ENCODE results near the gene SP2. TPM values are rescaled to one million over a fixed set of nuclear protein-coding genes. Genes with fewer than 3 reads are reported as not detected.

The SP2 gene
- total and polyA plus RNA-seq, 3 experiments from 2014 or later: 13.4 to 22.1 (median 21.5) TPM

- ChIA-PET CTCF (interaction anchor here (0.8 to 12.7 kb wide), 2 partner anchors 39 to 62 kb away, joined by 3 to 314 read pairs; partner anchors contain the start of genes SCRN2 and SP6), POLR2A (no interaction called here)
- H3K27me3 ChIP-seq (ENCODE audit: insufficient read depth, low read length, poor library complexity, severe bottlenecking): no peaks in the 10 kb centered on the region
- no peaks in the 10 kb centered on the region for H3K36me3 ChIP-seq (ENCODE audit: insufficient read depth, low read length)
- peak in 2 of 5 donors; percentile 2 to 34 for DNase-seq
- H3K9me3 Mint-ChIP-seq: no peaks in the 10 kb centered on the region
- H3K4me3 ChIP-seq (ENCODE audit: low read length): peak overlapping the region; percentile 39
- no peak overlapping the region for H3K27ac ChIP-seq (ENCODE audit: low read depth, low read length)
- H3K4me3 Mint-ChIP-seq: peak overlapping the region in 3 of 7 donors; percentile 23 to 44 (median 44)
- H3K4me1 Mint-ChIP-seq: peaks cover 13 to 25% (median 22%) of the 10 kb centered on the region in 3 donors
- peak overlapping the region in 1 of 8 donors; percentile 38 for H3K27ac Mint-ChIP-seq
- no peaks in the 10 kb centered on the region for H3K9me3 ChIP-seq (ENCODE audit: low read length)
- peaks cover 15 to 19% of the 10 kb centered on the region in 2 donors for H3K27me3 Mint-ChIP-seq
- H3K4me1 ChIP-seq (ENCODE audit: insufficient read depth, low read length): peaks cover 38% of the 10 kb centered on the region
- no peaks in the 10 kb centered on the region for H3K36me3 Mint-ChIP-seq
Observed at GRCh38 chr17:47884905-47885730, 10.9 kb upstream of the SP2 start.

GRCh38 chr17:47888293-47888692 is 7.7 kb upstream of the SP2 start:
- Mint-ChIP-seq H3K36me3 (no peaks in the 10 kb centered on the region), H3K27ac (peak overlapping the region in 1 of 8 donors; percentile 31), H3K4me3 (no peak overlapping the region), H3K27me3 (peaks cover 1 to 6% of the 10 kb centered on the region in 2 donors), H3K4me1 (peaks cover 13 to 20% (median 17%) of the 10 kb centered on the region in 3 donors), H3K9me3 (no peaks in the 10 kb centered on the region)
- DNase-seq: no peak
- Histone ChIP-seq H3K4me3 (ENCODE audit: low read length) (no peak overlapping the region), H3K27me3 (ENCODE audit: insufficient read depth, low read length, poor library complexity, severe bottlenecking) (no peaks in the 10 kb centered on the region), H3K4me1 (ENCODE audit: insufficient read depth, low read length) (peaks cover 27% of the 10 kb centered on the region), H3K9me3 (ENCODE audit: low read length) (no peaks in the 10 kb centered on the region), H3K27ac (ENCODE audit: low read depth, low read length) (no peak overlapping the region), H3K36me3 (ENCODE audit: insufficient read depth, low read length) (no peaks in the 10 kb centered on the region)
- CTCF ChIA-PET: interaction anchor here (1.7 to 12.7 kb wide), 3 partner anchors 42 to 66 kb away, joined by 4 to 314 read pairs (median 10); partner anchors contain the start of genes OSBPL7, SCRN2 and SP6
- POLR2A ChIA-PET: no interaction called here

- no peaks in the 10 kb centered on the region for H3K27me3 ChIP-seq (ENCODE audit: insufficient read depth, low read length, poor library complexity, severe bottlenecking)
- Mint-ChIP-seq H3K36me3 (no peaks in the 10 kb centered on the region), H3K9me3 (no peaks in the 10 kb centered on the region), H3K4me3 (peak overlapping the region in 2 of 7 donors; percentile 11 to 70), H3K4me1 (peaks cover 18 to 27% (median 22%) of the 10 kb centered on the region in 3 donors), H3K27ac (peak overlapping the region in 1 of 8 donors; percentile 17), H3K27me3 (peaks cover 0 to 5% of the 10 kb centered on the region in 2 donors)
- no peak overlapping the region for H3K27ac ChIP-seq (ENCODE audit: low read depth, low read length)
- POLR2A ChIA-PET: interaction anchor here (0.7 to 1.1 kb wide), 2 partner anchors 45 to 49 kb away, joined by 3 to 6 read pairs; partner anchors contain the start of gene SCRN2
- peak; percentile 79 to 93 (median 87) for DNase-seq
- peaks cover 19% of the 10 kb centered on the region for H3K4me1 ChIP-seq (ENCODE audit: insufficient read depth, low read length)
- H3K36me3 ChIP-seq (ENCODE audit: insufficient read depth, low read length): no peaks in the 10 kb centered on the region
- CTCF ChIA-PET: interaction anchor here (0.6 to 12.7 kb wide), 25 partner anchors 9 to 241 kb away, joined by 3 to 314 read pairs (median 4); partner anchors contain the start of genes CDK5RAP3, KPNB1, LRRC46 and MRPL10
- H3K4me3 ChIP-seq (ENCODE audit: low read length): no peak overlapping the region
- no peaks in the 10 kb centered on the region for H3K9me3 ChIP-seq (ENCODE audit: low read length)
Observed at GRCh38 chr17:47889734-47890529, 6.1 kb upstream of the SP2 start.

GRCh38 chr17:47891545-47892088 is 4.4 kb upstream of the SP2 start:
- CTCF ChIA-PET: interaction anchor here (1.2 to 12.7 kb wide), 4 partner anchors 36 to 79 kb away, joined by 4 to 314 read pairs (median 5); partner anchors contain the start of genes CDK5RAP3, SCRN2 and SP6
- POLR2A ChIA-PET: interaction anchor here (0.7 to 1.1 kb wide), 2 partner anchors 49 to 50 kb away, joined by 3 read pairs; partner anchors contain the start of gene PNPO
- H3K9me3 ChIP-seq (ENCODE audit: low read length): no peaks in the 10 kb centered on the region
- no peaks in the 10 kb centered on the region for H3K27me3 ChIP-seq (ENCODE audit: insufficient read depth, low read length, poor library complexity, severe bottlenecking)
- H3K27ac ChIP-seq (ENCODE audit: low read depth, low read length): no peak overlapping the region
- no peaks in the 10 kb centered on the region for H3K36me3 ChIP-seq (ENCODE audit: insufficient read depth, low read length)
- peaks cover 0 to 7% (median 0%) of the 10 kb centered on the region in 3 donors for H3K36me3 Mint-ChIP-seq
- H3K4me1 Mint-ChIP-seq: peaks cover 16 to 25% (median 19%) of the 10 kb centered on the region in 3 donors
- DNase-seq: no peak
- H3K4me3 ChIP-seq (ENCODE audit: low read length): no peak overlapping the region
- H3K4me3 Mint-ChIP-seq: peak overlapping the region in 2 of 7 donors; percentile 32 to 67
- H3K27ac Mint-ChIP-seq: no peak overlapping the region
- peaks cover 0 to 4% of the 10 kb centered on the region in 2 donors for H3K27me3 Mint-ChIP-seq
- no peaks in the 10 kb centered on the region for H3K9me3 Mint-ChIP-seq
- H3K4me1 ChIP-seq (ENCODE audit: insufficient read depth, low read length): peaks cover 11% of the 10 kb centered on the region

GRCh38 chr17:47894498-47895346 is 1.3 kb upstream of the SP2 start:
- ChIA-PET CTCF (interaction anchor here (1.0 to 12.7 kb wide), 8 partner anchors 46 to 76 kb away, joined by 3 to 314 read pairs (median 4); partner anchors contain the start of genes CDK5RAP3, LRRC46, MRPL10 and PNPO), POLR2A (interaction anchor here (0.6 to 1.8 kb wide), 19 partner anchors 11 to 245 kb away, joined by 3 to 22 read pairs (median 4); partner anchors contain the start of genes CDK5RAP3, KPNB1, LRRC46 and MRPL10)
- Histone ChIP-seq H3K9me3 (ENCODE audit: low read length) (no peaks in the 10 kb centered on the region), H3K27me3 (ENCODE audit: insufficient read depth, low read length, poor library complexity, severe bottlenecking) (no peaks in the 10 kb centered on the region), H3K4me1 (ENCODE audit: insufficient read depth, low read length) (peaks cover 30% of the 10 kb centered on the region), H3K27ac (ENCODE audit: low read depth, low read length) (peak overlapping the region; percentile 88), H3K4me3 (ENCODE audit: low read length) (peak overlapping the region; percentile 85), H3K36me3 (ENCODE audit: insufficient read depth, low read length) (peaks cover 5% of the 10 kb centered on the region)
- Mint-ChIP-seq H3K36me3 (peaks cover 0 to 31% (median 4%) of the 10 kb centered on the region in 3 donors), H3K9me3 (no peaks in the 10 kb centered on the region), H3K4me1 (peaks cover 41 to 56% (median 47%) of the 10 kb centered on the region in 3 donors), H3K27ac (peak overlapping the region; percentile 95 to 100 (median 99)), H3K4me3 (peak overlapping the region; percentile 92 to 99 (median 95)), H3K27me3 (peaks cover 0 to 1% of the 10 kb centered on the region in 2 donors)
- DNase-seq: no peak

GRCh38 chr17:47895347-47895855 is 635 bp upstream of the SP2 start:
- Mint-ChIP-seq H3K4me1 (peaks cover 40 to 58% (median 54%) of the 10 kb centered on the region in 3 donors), H3K27me3 (peaks cover 0 to 1% of the 10 kb centered on the region in 2 donors), H3K4me3 (peak overlapping the region; percentile 92 to 99 (median 95)), H3K36me3 (peaks cover 0 to 38% (median 4%) of the 10 kb centered on the region in 3 donors), H3K9me3 (no peaks in the 10 kb centered on the region), H3K27ac (peak overlapping the region; percentile 95 to 100 (median 99))
- H3K4me3 ChIP-seq (ENCODE audit: low read length): peak overlapping the region; percentile 85
- POLR2A ChIA-PET: interaction anchor here (0.6 to 1.8 kb wide), 22 partner anchors 10 to 652 kb away, joined by 3 to 22 read pairs (median 4); partner anchors contain the start of genes CDK5RAP3, KPNB1, LRRC46 and MRPL10
- H3K9me3 ChIP-seq (ENCODE audit: low read length): no peaks in the 10 kb centered on the region
- peak in 1 of 5 donors; percentile 4 for DNase-seq
- H3K4me1 ChIP-seq (ENCODE audit: insufficient read depth, low read length): peaks cover 30% of the 10 kb centered on the region
- peaks cover 5% of the 10 kb centered on the region for H3K36me3 ChIP-seq (ENCODE audit: insufficient read depth, low read length)
- peak overlapping the region; percentile 88 for H3K27ac ChIP-seq (ENCODE audit: low read depth, low read length)
- H3K27me3 ChIP-seq (ENCODE audit: insufficient read depth, low read length, poor library complexity, severe bottlenecking): no peaks in the 10 kb centered on the region
- CTCF ChIA-PET: interaction anchor here (1.0 to 12.7 kb wide), 6 partner anchors 46 to 75 kb away, joined by 3 to 314 read pairs (median 4); partner anchors contain the start of genes CDK5RAP3, LRRC46, MRPL10 and PNPO
